ENCODE data around the gene PRSS2. TPM values are rescaled to one million over a fixed set of nuclear protein-coding genes. Genes with fewer than 3 reads are reported as not detected.

The PRSS2 gene
- total RNA-seq, 2 experiments from 2014 or later: not detected

DNA sequence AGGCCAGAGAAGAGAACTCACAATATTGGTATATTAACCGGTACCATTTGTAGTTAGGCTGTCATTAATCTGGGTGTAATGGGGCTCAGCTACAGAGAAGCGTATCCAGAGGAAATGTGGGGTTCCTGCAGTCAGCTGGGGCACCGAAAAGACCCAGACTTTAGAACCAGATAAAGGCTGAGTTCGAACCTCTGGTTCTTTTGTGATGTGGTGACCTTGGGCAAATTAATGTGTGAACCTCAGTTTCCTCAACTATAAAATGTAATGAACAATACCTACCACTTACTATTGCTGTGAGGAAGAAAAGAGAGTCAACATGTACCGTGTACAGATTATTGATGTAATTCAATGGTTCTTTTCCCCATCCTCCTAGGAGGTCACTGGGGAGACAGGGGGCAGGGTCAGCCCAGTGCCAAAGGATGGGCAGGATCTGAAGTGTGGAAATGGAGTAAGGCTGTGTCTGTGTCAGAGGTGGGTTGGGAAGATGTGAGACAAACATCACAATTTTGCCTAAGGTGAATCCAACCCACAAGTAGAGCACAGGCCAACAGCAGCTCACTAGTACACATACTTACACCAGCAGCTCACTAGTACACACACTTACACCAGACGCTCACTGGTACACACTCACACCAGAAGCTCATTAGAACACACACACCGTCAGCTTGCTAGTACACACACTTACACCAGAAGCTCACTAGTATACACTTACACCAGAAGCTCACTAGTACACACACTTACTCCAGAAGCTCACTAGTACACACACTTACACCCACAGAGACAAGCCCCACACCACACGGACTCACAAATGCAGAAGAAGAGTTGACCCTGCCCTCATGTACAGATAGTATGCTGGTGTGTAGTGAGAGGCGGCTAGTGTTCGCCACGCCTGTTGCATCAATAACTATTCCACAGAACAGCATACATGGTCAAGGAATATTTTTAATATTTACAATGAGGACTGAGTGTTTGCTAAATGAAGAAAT, 28.0 kb downstream of the PRSS2 start:
- H3K36me3 Mint-ChIP-seq (ENCODE audit: low read depth): peaks cover 86% of the 10 kb centered on the region
- ChIA-PET CTCF (interaction anchor here (1.3 to 20.0 kb wide), 8 partner anchors 11 to 407 kb away, joined by 4 to 584 read pairs (median 6); no protein-coding TSS in a partner anchor), POLR2A (interaction anchor here (1.0 to 22.0 kb wide), 21 partner anchors 7 to 490 kb away, joined by 3 to 2065 read pairs (median 6); no protein-coding TSS in a partner anchor)
- no peaks in the 10 kb centered on the region for H3K9me3 Mint-ChIP-seq (ENCODE audit: insufficient read depth)
- H3K27ac Mint-ChIP-seq: peak overlapping the region; percentile 99
- ATAC-seq (peak; percentile 20), DNase-seq (peak; percentile 49)
- H3K4me3 Mint-ChIP-seq: peak overlapping the region; percentile 90
- no peaks in the 10 kb centered on the region for H3K27me3 Mint-ChIP-seq (ENCODE audit: low read depth)
- H3K4me1 Mint-ChIP-seq (ENCODE audit: low read depth): peaks cover 73% of the 10 kb centered on the region

DNA sequence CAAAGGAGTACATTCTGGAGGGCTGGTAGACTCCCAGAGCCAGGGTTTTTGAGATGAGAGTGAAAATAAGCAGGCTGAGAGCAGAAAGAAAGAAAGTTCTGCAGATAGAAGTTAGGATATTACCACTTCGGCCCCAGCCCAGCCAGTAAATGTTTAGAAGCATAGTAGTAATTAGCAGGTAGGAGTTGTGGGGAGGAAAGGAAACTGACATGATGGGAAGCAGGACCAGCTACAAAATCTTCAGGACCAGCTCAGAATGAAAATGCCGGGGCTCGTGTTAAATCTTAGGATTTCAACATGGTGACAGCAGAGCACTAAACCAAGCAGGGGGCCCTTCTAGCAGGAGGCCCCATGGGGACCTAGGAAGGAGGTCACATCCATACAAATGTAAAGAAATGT, 28.7 kb downstream of the PRSS2 start:
- peak overlapping the region; percentile 99 for H3K27ac Mint-ChIP-seq
- ATAC-seq: no peak
- H3K36me3 Mint-ChIP-seq (ENCODE audit: low read depth): peaks cover 86% of the 10 kb centered on the region
- ChIA-PET CTCF (interaction anchor here (0.7 to 20.0 kb wide), 8 partner anchors 11 to 408 kb away, joined by 3 to 584 read pairs (median 5); no protein-coding TSS in a partner anchor), POLR2A (interaction anchor here (1.2 to 22.0 kb wide), 12 partner anchors 6 to 408 kb away, joined by 3 to 2065 read pairs (median 12); no protein-coding TSS in a partner anchor)
- no peaks in the 10 kb centered on the region for H3K27me3 Mint-ChIP-seq (ENCODE audit: low read depth)
- H3K4me1 Mint-ChIP-seq (ENCODE audit: low read depth): peaks cover 73% of the 10 kb centered on the region
- peak overlapping the region; percentile 90 for H3K4me3 Mint-ChIP-seq
- peak; percentile 29 for DNase-seq
- H3K9me3 Mint-ChIP-seq (ENCODE audit: insufficient read depth): no peaks in the 10 kb centered on the region

DNA sequence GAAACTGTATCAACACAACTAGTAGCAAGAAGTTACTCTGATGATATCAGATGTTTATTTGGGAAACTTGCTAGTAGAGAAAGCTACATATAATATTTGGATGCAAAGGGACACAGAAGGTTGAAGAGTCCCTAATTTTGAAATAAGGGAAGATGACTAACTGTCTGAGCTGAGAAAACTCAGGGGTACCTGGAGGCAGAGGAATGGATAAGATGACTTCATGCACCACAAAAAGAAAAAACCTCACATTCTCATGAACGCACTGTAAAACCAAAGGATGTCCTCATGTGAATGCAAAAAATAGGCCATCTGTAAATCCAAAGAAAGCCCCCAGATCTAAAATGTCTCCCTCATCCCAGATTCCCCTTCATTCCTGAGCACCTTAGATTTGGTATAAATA, 29.3 kb downstream of the PRSS2 start:
- ATAC-seq (no peak), DNase-seq (peak; percentile 23)
- H3K27ac Mint-ChIP-seq: peak overlapping the region; percentile 99
- peak overlapping the region; percentile 90 for H3K4me3 Mint-ChIP-seq
- peaks cover 73% of the 10 kb centered on the region for H3K4me1 Mint-ChIP-seq (ENCODE audit: low read depth)
- H3K27me3 Mint-ChIP-seq (ENCODE audit: low read depth): no peaks in the 10 kb centered on the region
- CTCF ChIA-PET: interaction anchor here (0.7 to 20.0 kb wide), 5 partner anchors 10 to 387 kb away, joined by 3 to 584 read pairs (median 5); no protein-coding TSS in a partner anchor
- no peaks in the 10 kb centered on the region for H3K9me3 Mint-ChIP-seq (ENCODE audit: insufficient read depth)
- POLR2A ChIA-PET: interaction anchor here (0.6 to 22.0 kb wide), 7 partner anchors 5 to 350 kb away, joined by 3 to 2065 read pairs (median 6); no protein-coding TSS in a partner anchor
- H3K36me3 Mint-ChIP-seq (ENCODE audit: low read depth): peaks cover 90% of the 10 kb centered on the region

DNA sequence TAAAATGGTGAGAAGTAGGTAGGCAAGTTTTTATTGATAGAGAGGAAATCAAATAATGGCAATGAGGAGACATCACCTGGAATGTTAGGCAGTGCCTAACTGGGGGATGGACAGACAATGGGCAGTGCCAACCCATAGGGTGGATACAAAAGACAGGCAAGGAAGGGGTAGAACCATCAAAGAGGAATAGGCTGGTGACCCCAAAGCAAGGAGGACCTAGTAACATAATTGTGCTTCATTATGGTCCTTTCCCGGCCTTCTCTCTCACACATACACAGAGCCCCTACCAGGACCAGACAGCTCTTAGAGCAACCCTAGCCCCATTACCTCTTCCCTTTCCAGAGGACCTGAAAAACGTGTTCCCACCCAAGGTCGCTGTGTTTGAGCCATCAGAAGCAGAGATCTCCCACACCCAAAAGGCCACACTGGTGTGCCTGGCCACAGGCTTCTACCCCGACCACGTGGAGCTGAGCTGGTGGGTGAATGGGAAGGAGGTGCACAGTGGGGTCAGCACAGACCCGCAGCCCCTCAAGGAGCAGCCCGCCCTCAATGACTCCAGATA, 30.0 kb downstream of the PRSS2 start:
- H3K27ac Mint-ChIP-seq: peak overlapping the region; percentile 99
- CTCF ChIA-PET: interaction anchor here (20.0 kb wide), 1 partner anchor 9 kb away, joined by 584 read pairs; no protein-coding TSS in a partner anchor
- no peaks in the 10 kb centered on the region for H3K9me3 Mint-ChIP-seq (ENCODE audit: insufficient read depth)
- ATAC-seq: no peak
- peak; percentile 24 for DNase-seq
- H3K36me3 Mint-ChIP-seq (ENCODE audit: low read depth): peaks cover 92% of the 10 kb centered on the region
- peak overlapping the region; percentile 90 for H3K4me3 Mint-ChIP-seq
- H3K27me3 Mint-ChIP-seq (ENCODE audit: low read depth): no peaks in the 10 kb centered on the region
- peaks cover 73% of the 10 kb centered on the region for H3K4me1 Mint-ChIP-seq (ENCODE audit: low read depth)
- POLR2A ChIA-PET: interaction anchor here (1.3 to 22.0 kb wide), 3 partner anchors 5 to 455 kb away, joined by 6 to 2065 read pairs (median 2065); no protein-coding TSS in a partner anchor

DNA sequence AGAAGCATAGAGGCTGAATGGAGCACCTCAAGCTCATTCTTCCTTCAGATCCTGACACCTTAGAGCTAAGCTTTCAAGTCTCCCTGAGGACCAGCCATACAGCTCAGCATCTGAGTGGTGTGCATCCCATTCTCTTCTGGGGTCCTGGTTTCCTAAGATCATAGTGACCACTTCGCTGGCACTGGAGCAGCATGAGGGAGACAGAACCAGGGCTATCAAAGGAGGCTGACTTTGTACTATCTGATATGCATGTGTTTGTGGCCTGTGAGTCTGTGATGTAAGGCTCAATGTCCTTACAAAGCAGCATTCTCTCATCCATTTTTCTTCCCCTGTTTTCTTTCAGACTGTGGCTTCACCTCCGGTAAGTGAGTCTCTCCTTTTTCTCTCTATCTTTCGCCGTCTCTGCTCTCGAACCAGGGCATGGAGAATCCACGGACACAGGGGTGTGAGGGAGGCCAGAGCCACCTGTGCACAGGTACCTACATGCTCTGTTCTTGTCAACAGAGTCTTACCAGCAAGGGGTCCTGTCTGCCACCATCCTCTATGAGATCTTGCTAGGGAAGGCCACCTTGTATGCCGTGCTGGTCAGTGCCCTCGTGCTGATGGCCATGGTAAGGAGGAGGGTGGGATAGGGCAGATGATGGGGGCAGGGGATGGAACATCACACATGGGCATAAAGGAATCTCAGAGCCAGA, 31.0 kb downstream of the PRSS2 start:
- peak overlapping the region; percentile 99 for H3K27ac Mint-ChIP-seq
- H3K36me3 Mint-ChIP-seq (ENCODE audit: low read depth): peaks cover 89% of the 10 kb centered on the region
- POLR2A ChIA-PET: interaction anchor here (1.3 to 22.0 kb wide), 3 partner anchors 4 to 456 kb away, joined by 6 to 2065 read pairs (median 2065); no protein-coding TSS in a partner anchor
- CTCF ChIA-PET: interaction anchor here (20.0 kb wide), 1 partner anchor 8 kb away, joined by 584 read pairs; no protein-coding TSS in a partner anchor
- no peaks in the 10 kb centered on the region for H3K27me3 Mint-ChIP-seq (ENCODE audit: low read depth)
- H3K9me3 Mint-ChIP-seq (ENCODE audit: insufficient read depth): no peaks in the 10 kb centered on the region
- DNase-seq (no peak), ATAC-seq (no peak)
- peak overlapping the region; percentile 90 for H3K4me3 Mint-ChIP-seq
- peaks cover 82% of the 10 kb centered on the region for H3K4me1 Mint-ChIP-seq (ENCODE audit: low read depth)

DNA sequence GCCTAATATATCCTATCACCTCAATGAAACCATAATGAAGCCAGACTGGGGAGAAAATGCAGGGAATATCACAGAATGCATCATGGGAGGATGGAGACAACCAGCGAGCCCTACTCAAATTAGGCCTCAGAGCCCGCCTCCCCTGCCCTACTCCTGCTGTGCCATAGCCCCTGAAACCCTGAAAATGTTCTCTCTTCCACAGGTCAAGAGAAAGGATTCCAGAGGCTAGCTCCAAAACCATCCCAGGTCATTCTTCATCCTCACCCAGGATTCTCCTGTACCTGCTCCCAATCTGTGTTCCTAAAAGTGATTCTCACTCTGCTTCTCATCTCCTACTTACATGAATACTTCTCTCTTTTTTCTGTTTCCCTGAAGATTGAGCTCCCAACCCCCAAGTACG, 31.5 kb downstream of the PRSS2 start:
- Mint-ChIP-seq H3K4me3 (peak overlapping the region; percentile 90), H3K27ac (peak overlapping the region; percentile 99), H3K36me3 (ENCODE audit: low read depth) (peaks cover 87% of the 10 kb centered on the region), H3K27me3 (ENCODE audit: low read depth) (no peaks in the 10 kb centered on the region), H3K4me1 (ENCODE audit: low read depth) (peaks cover 87% of the 10 kb centered on the region), H3K9me3 (ENCODE audit: insufficient read depth) (no peaks in the 10 kb centered on the region)
- CTCF ChIA-PET: no interaction called here
- DNase-seq: no peak
- POLR2A ChIA-PET: interaction anchor here (1.0 to 22.0 kb wide), 2 partner anchors 10 to 165 kb away, joined by 3 to 2065 read pairs; no protein-coding TSS in a partner anchor
- no peak for ATAC-seq

DNA sequence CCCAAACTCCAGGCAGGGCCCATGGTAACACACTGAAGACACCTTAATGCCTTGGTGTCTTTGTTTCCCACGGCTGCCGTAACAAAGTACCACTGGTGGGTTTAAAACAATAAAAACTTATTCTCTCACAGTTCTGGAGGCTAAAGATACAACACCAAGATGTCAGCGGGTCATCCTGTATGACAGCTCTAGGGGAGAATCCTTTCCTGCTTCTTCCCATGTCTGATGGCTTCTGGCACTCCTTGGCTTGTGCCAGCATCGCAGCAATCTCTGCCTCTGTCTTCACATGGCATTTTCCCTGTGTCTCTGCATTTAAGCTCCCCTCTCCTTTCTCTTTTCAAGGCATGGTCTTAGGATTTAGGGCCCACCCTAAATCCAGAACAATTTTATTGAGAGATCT, 33.1 kb downstream of the PRSS2 start:
- ChIA-PET POLR2A (interaction anchor here (0.8 to 22.0 kb wide), 2 partner anchors 12 to 275 kb away, joined by 3 to 2065 read pairs; no protein-coding TSS in a partner anchor), CTCF (interaction anchor here (13.6 kb wide), 1 partner anchor 12 kb away, joined by 584 read pairs; no protein-coding TSS in a partner anchor)
- Mint-ChIP-seq H3K4me3 (peak overlapping the region; percentile 9), H3K36me3 (ENCODE audit: low read depth) (peaks cover 71% of the 10 kb centered on the region), H3K27ac (peak overlapping the region; percentile 99), H3K9me3 (ENCODE audit: insufficient read depth) (no peaks in the 10 kb centered on the region), H3K4me1 (ENCODE audit: low read depth) (peaks cover 97% of the 10 kb centered on the region), H3K27me3 (ENCODE audit: low read depth) (no peaks in the 10 kb centered on the region)
- ATAC-seq (no peak), DNase-seq (no peak)

DNA sequence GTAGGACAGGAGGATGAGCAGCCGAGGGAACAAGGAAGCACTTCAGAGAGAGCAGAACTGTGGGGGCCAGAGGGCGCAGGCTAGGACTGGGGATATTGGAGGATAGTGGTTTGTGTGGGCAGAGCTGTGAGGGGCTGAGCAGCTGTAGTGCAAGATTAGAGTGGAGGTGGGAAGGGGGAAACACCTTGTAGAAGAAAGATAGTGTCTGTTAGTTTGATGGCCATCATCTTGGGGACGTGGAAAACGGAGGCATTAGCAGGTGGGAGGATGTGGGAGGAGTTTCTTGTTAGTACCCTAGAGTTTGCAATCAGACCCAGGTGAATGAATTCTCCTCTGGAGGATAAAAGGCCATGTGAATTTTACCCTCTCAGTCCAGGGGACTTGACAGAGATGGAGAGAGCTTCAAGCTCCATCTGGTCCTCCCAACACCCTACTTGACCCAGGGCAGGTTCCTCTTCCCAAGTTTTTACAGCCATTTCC, 34.0 kb downstream of the PRSS2 start:
- peak overlapping the region; percentile 99 for H3K27ac Mint-ChIP-seq
- no peak for ATAC-seq
- H3K4me1 Mint-ChIP-seq (ENCODE audit: low read depth): peaks cover 96% of the 10 kb centered on the region
- no peaks in the 10 kb centered on the region for H3K27me3 Mint-ChIP-seq (ENCODE audit: low read depth)
- H3K4me3 Mint-ChIP-seq: peak overlapping the region; percentile 9
- CTCF ChIA-PET: interaction anchor here (13.6 kb wide), 1 partner anchor 13 kb away, joined by 584 read pairs; no protein-coding TSS in a partner anchor
- H3K9me3 Mint-ChIP-seq (ENCODE audit: insufficient read depth): no peaks in the 10 kb centered on the region
- peaks cover 62% of the 10 kb centered on the region for H3K36me3 Mint-ChIP-seq (ENCODE audit: low read depth)
- peak; percentile 45 for DNase-seq
- POLR2A ChIA-PET: interaction anchor here (0.7 to 22.0 kb wide), 2 partner anchors 13 to 676 kb away, joined by 3 to 2065 read pairs; no protein-coding TSS in a partner anchor

DNA sequence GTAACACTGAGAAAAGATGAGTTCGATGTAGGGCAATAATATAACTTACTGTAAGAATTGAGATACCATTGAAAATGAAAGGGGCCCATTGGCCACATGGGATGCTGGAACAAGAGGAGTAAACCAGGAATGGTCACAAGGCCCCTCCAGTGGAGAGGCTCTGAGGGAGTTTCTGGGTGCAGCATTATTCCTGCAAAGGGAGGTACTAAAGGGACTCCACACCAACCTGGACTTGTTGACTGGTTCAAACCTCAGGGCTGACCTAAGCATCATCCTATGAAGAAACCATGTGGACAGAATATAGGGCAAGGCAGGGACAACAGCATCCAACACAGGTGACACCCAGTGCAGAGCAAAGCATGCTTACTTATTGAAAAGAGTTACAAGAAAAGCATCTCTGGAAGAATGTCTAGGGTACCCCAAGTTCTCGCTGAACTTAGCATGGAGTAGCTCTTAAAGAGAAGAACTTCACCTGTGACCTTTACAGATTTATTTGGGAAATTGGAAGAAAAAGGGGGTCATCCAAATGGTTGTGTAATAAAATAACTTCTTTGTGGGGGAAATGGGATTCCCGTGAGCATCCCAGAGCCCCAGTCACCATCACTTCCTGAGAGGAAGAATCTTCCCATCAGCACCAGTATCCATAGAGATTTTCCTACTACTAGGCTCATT, 34.7 kb downstream of the PRSS2 start:
- ATAC-seq (no peak), DNase-seq (peak; percentile 21)
- Mint-ChIP-seq H3K9me3 (ENCODE audit: insufficient read depth) (no peaks in the 10 kb centered on the region), H3K27ac (peak overlapping the region; percentile 99), H3K36me3 (ENCODE audit: low read depth) (peaks cover 55% of the 10 kb centered on the region), H3K4me3 (peak overlapping the region; percentile 9), H3K4me1 (ENCODE audit: low read depth) (peaks cover 96% of the 10 kb centered on the region), H3K27me3 (ENCODE audit: low read depth) (no peaks in the 10 kb centered on the region)
- CTCF ChIA-PET: interaction anchor here (13.6 kb wide), 1 partner anchor 14 kb away, joined by 584 read pairs; no protein-coding TSS in a partner anchor
- POLR2A ChIA-PET: interaction anchor here (0.7 to 22.0 kb wide), 4 partner anchors 14 to 247 kb away, joined by 3 to 2065 read pairs (median 4); no protein-coding TSS in a partner anchor

DNA sequence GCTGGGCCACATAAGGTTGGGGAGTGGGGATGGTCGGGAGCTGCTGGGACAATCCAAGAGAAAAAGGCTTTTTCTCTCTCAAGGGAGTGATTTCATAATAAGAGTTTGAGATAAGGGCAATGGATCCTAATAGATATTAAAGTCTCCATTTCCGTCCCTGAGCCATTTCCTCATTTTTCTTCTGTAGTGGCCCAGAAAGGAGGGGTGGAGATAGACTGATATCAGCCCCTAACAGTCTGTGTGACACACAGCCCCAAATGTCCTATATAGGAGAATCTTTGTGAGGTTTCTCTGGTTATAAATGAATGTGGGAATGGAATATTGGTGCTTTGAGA, 35.2 kb downstream of the PRSS2 start:
- DNase-seq (no peak), ATAC-seq (no peak)
- Mint-ChIP-seq H3K9me3 (ENCODE audit: insufficient read depth) (no peaks in the 10 kb centered on the region), H3K36me3 (ENCODE audit: low read depth) (peaks cover 50% of the 10 kb centered on the region), H3K27me3 (ENCODE audit: low read depth) (no peaks in the 10 kb centered on the region), H3K4me3 (no peak overlapping the region), H3K27ac (peak overlapping the region; percentile 99), H3K4me1 (ENCODE audit: low read depth) (peaks cover 96% of the 10 kb centered on the region)
- POLR2A ChIA-PET: interaction anchor here (0.7 to 22.0 kb wide), 4 partner anchors 14 to 248 kb away, joined by 3 to 2065 read pairs (median 4); no protein-coding TSS in a partner anchor
- CTCF ChIA-PET: interaction anchor here (6.0 to 13.6 kb wide), 2 partner anchors 14 to 93 kb away, joined by 33 to 584 read pairs; no protein-coding TSS in a partner anchor

Measured in activated CD8-positive, alpha-beta T cell treated with anti-CD3 and anti-CD28 coated beads, Interleukin-2, amount 10 ng/mL, durations not matched to agents 7 days and 5 days (primary cell).